GM23338 (cell line): ENCODE measurements around the gene GRM8. TPM values are rescaled to one million over a fixed set of nuclear protein-coding genes. Genes with fewer than 3 reads are reported as not detected.

Source experiments
- ATAC-seq: fragments of 200-7000 bp; cut with Tn5 transposase; 3 replicates; pipeline ENCODE4 v1.9.1; 2020
- DNase-seq: peaks from one replicate; pipeline ENCODE4 v3.0.0-alpha.2; 2015; ENCODE audit warnings: low spot score
- H2AFZ ChIP-seq: fragments of 200-600 bp; sonication (generic); 2 replicates; pipeline ENCODE4 v1.8.0; 2016; ENCODE audit warnings: antibody characterized with exemption, mild to moderate bottlenecking, moderate library complexity
- H3F3A ChIP-seq: fragments of 200-600 bp; sonication (generic); replicated peaks from 2 replicates; pipeline ENCODE4 v1.8.0; 2017; ENCODE audit warnings: antibody characterized with exemption, mixed run types, low read depth
- H3K27ac ChIP-seq: fragments of 200-600 bp; sonication (generic); 2 replicates; pipeline ENCODE4 v1.6.1; 2016; ENCODE audit warnings: low read depth
- H3K27me3 ChIP-seq: fragments of 200-600 bp; sonication (generic); 2 replicates; pipeline ENCODE4 v1.8.0; 2016; ENCODE audit warnings: mild to moderate bottlenecking, mixed run types, moderate library complexity; ENCODE audit not compliant: insufficient read depth
- H3K36me3 ChIP-seq: fragments of 200-600 bp; sonication (generic); 2 replicates; pipeline ENCODE4 v1.8.0; 2016; ENCODE audit warnings: mild to moderate bottlenecking; ENCODE audit not compliant: insufficient read depth
- H3K4me1 ChIP-seq: fragments of 200-600 bp; sonication (generic); 2 replicates; pipeline ENCODE4 v1.8.0; 2016; ENCODE audit warnings: mild to moderate bottlenecking, moderate library complexity; ENCODE audit not compliant: insufficient read depth
- H3K4me2 ChIP-seq: fragments of 200-600 bp; sonication (generic); 2 replicates; pipeline ENCODE4 v1.7.1; 2017; ENCODE audit warnings: mixed run types
- H3K4me3 ChIP-seq: fragments of 200-600 bp; sonication (generic); 2 replicates; pipeline ENCODE4 v1.6.1; 2016; ENCODE audit warnings: mixed run types
- H3K79me2 ChIP-seq: fragments of 200-600 bp; sonication (generic); replicated peaks from 2 replicates; pipeline ENCODE4 v1.8.0; 2017; ENCODE audit warnings: mild to moderate bottlenecking; ENCODE audit not compliant: insufficient read depth
- H3K9me2 ChIP-seq: fragments of 200-600 bp; sonication (generic); 2 replicates; pipeline ENCODE4 v1.8.0; 2017; ENCODE audit not compliant: insufficient read depth
- H4K20me1 ChIP-seq: fragments of 200-600 bp; sonication (generic); replicated peaks from 2 replicates; pipeline ENCODE4 v1.8.0; 2017; ENCODE audit warnings: mild to moderate bottlenecking; ENCODE audit not compliant: insufficient read depth
- H3K27ac Mint-ChIP-seq: 2 replicates; pipeline ENCODE4 v1.8.0; 2020; ENCODE audit warnings: inconsistent platforms, mild to moderate bottlenecking, moderate library complexity, mixed read lengths
- H3K27me3 Mint-ChIP-seq: 3 replicates; pipeline ENCODE4 v1.8.0; 2022; ENCODE audit warnings: low read depth, mild to moderate bottlenecking, moderate library complexity, mixed read lengths, inconsistent platforms; ENCODE audit not compliant: insufficient read depth, poor library complexity
- H3K36me3 Mint-ChIP-seq: 3 replicates; pipeline ENCODE4 v1.8.0; 2021; ENCODE audit warnings: low read depth, mild to moderate bottlenecking, inconsistent platforms, moderate library complexity, mixed read lengths
- H3K4me1 Mint-ChIP-seq: 3 replicates; pipeline ENCODE4 v1.8.0; 2020; ENCODE audit warnings: mild to moderate bottlenecking, inconsistent platforms, mixed read lengths
- H3K4me3 Mint-ChIP-seq: 3 replicates; pipeline ENCODE4 v1.8.0; 2021; ENCODE audit warnings: moderate library complexity, mild to moderate bottlenecking, inconsistent platforms, mixed read lengths
- H3K9me3 Mint-ChIP-seq: 3 replicates; pipeline ENCODE4 v1.8.0; 2020; ENCODE audit warnings: moderate library complexity, mild to moderate bottlenecking, inconsistent platforms, mixed read lengths
- CREB1 ChIP-seq: fragments of 250-450 bp; sonication (Bioruptor Pico); IDR thresholded peaks from 2 replicates; pipeline ENCODE4 v1.5.0; 2020; ENCODE audit warnings: low read depth, mild to moderate bottlenecking, moderate library complexity
- EZH2 ChIP-seq: fragments of 200-600 bp; sonication (generic); IDR thresholded peaks from one replicate; pipeline ENCODE4 v1.8.0; 2017; ENCODE audit warnings: antibody characterized with exemption, mild to moderate bottlenecking, low read depth; ENCODE audit not compliant: unreplicated experiment
- EZH2phosphoT487 ChIP-seq: fragments of 200-600 bp; sonication (generic); IDR thresholded peaks from one replicate; pipeline ENCODE4 v1.8.1; 2018; ENCODE audit warnings: antibody characterized with exemption; ENCODE audit not compliant: unreplicated experiment
- JUNB ChIP-seq: IDR thresholded peaks from one replicate; pipeline ENCODE4 v1.6.1; 2016; ENCODE audit warnings: antibody characterized with exemption; ENCODE audit not compliant: unreplicated experiment
- NANOG ChIP-seq: IDR thresholded peaks from 2 replicates; pipeline ENCODE4 v1.6.1; 2016; ENCODE audit warnings: antibody characterized with exemption, borderline replicate concordance
- POLR2AphosphoS5 ChIP-seq: IDR thresholded peaks from 2 replicates; pipeline ENCODE4 v1.6.1; 2016; ENCODE audit warnings: antibody characterized with exemption, low read depth
- STAT1 ChIP-seq: IDR thresholded peaks from one replicate; pipeline ENCODE4 v1.6.1; 2016; ENCODE audit warnings: antibody characterized with exemption; ENCODE audit not compliant: unreplicated experiment
- ZNF114 ChIP-seq: fragments of 250-450 bp; sonication (Bioruptor Pico); IDR thresholded peaks from 2 replicates; pipeline ENCODE4 v1.5.0; 2020; ENCODE audit warnings: mild to moderate bottlenecking, moderate library complexity
- ZNF331 ChIP-seq: fragments of 250-450 bp; sonication (Bioruptor Pico); IDR thresholded peaks from 2 replicates; pipeline ENCODE4 v1.5.0; 2020; ENCODE audit warnings: low read depth, mild to moderate bottlenecking, moderate library complexity
- polyA plus RNA-seq: library from polyadenylated mRNA; unstranded; fragments of >200 nt; fragmentation: Nextera tagmentation; extraction: Ambion mirVana; gene quantifications from 2 replicates; pipeline ENCODE4 v1.2.1, GENCODE V29; 2016
- total RNA-seq: library from RNA; depleted of rRNA; stranded (reverse); fragments of >200 nt; shearing (Covaris generic); gene quantifications from 2 replicates; pipeline ENCODE4 v1.2.3, GENCODE V29; 2014
- TF ChIP-seq, protein P1 (sequence below): IDR thresholded peaks from one replicate; pipeline ENCODE4 v1.6.1; 2018; ENCODE audit warnings: antibody characterized with exemption; ENCODE audit not compliant: unreplicated experiment
- TF ChIP-seq, protein P2 (sequence below), 2 experiments: fragments of 200-600 bp in 1 of 2; sonication (generic) in 1 of 2; conservative IDR thresholded peaks; 2 replicates each; pipeline versions ENCODE4 v1.5.1 to v1.6.1; 2016 to 2017; ENCODE audit warnings: antibody characterized with exemption in 2 of 2, low read depth in 2 of 2, mild to moderate bottlenecking in 2 of 2, moderate library complexity in 1 of 2
- TF ChIP-seq, protein P3 (sequence below): IDR thresholded peaks from 2 replicates; pipeline ENCODE4 v1.6.1; 2016; ENCODE audit warnings: antibody characterized with exemption
- TF ChIP-seq, protein P4 (sequence below): fragments of 250-450 bp; sonication (Bioruptor Pico); IDR thresholded peaks from 2 replicates; pipeline ENCODE4 v1.5.0; 2020; ENCODE audit warnings: mild to moderate bottlenecking, moderate library complexity

The GRM8 gene
- total and polyA plus RNA-seq, 2 experiments from 2014 or later = 1.9 to 6.6 TPM

DNA sequence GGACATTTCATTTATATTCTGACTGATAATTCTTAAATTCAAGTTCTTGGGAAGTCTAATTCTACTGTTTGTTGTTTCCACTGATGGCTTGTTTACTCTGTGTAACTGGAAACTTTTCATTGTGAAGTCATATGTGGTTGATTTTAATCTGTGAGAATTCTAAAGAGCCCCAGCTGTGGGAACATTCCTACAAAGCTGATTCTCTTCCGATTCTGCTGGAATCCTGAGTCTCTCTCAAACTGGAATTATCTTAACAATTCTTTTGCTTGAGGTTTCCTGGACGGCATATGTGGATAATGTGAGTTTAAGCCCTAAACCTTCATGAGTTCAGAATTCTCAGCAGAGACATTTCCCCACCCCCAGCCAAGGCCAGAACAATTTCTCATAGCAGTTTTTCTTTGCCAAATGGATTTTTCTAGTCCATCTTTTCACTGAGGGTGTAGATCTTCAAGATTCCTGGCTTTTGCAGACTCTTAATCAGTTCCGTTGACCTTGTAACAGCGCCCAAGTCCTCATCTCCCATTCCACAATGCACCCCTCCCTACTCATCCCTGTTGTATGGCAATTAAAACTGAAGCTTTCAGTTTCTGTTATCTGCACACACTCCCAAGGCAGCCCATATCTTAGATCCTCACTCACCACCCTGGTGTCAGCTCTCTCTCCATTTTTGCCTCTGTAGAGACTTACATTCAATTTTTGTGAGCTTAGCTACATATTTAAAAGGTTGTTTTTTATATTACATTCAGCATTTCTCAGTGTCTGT, 37.6 kb downstream of the GRM8 start:
- H3F3A ChIP-seq = no peaks in the 10 kb centered on the region
- H3K4me3 Mint-ChIP-seq = no peak overlapping the region
- H3K9me2 ChIP-seq = no peaks in the 10 kb centered on the region
- H3K36me3 ChIP-seq = no peaks in the 10 kb centered on the region
- no peaks in the 10 kb centered on the region for H3K79me2 ChIP-seq
- H3K27me3 Mint-ChIP-seq = peaks cover 1% of the 10 kb centered on the region
- DNase-seq (peak; percentile 24), ATAC-seq (no peak)
- no peaks in the 10 kb centered on the region; the same call in 2 of the 3 replicates for H3K36me3 Mint-ChIP-seq
- H3K27ac Mint-ChIP-seq = peak overlapping the region; percentile 7; the same call in 1 of the 2 replicates
- H3K9me3 Mint-ChIP-seq = no peaks in the 10 kb centered on the region; the same call in 1 of the 3 replicates
- H3K27me3 ChIP-seq = no peaks in the 10 kb centered on the region
- TF ChIP-seq, protein P1, sequence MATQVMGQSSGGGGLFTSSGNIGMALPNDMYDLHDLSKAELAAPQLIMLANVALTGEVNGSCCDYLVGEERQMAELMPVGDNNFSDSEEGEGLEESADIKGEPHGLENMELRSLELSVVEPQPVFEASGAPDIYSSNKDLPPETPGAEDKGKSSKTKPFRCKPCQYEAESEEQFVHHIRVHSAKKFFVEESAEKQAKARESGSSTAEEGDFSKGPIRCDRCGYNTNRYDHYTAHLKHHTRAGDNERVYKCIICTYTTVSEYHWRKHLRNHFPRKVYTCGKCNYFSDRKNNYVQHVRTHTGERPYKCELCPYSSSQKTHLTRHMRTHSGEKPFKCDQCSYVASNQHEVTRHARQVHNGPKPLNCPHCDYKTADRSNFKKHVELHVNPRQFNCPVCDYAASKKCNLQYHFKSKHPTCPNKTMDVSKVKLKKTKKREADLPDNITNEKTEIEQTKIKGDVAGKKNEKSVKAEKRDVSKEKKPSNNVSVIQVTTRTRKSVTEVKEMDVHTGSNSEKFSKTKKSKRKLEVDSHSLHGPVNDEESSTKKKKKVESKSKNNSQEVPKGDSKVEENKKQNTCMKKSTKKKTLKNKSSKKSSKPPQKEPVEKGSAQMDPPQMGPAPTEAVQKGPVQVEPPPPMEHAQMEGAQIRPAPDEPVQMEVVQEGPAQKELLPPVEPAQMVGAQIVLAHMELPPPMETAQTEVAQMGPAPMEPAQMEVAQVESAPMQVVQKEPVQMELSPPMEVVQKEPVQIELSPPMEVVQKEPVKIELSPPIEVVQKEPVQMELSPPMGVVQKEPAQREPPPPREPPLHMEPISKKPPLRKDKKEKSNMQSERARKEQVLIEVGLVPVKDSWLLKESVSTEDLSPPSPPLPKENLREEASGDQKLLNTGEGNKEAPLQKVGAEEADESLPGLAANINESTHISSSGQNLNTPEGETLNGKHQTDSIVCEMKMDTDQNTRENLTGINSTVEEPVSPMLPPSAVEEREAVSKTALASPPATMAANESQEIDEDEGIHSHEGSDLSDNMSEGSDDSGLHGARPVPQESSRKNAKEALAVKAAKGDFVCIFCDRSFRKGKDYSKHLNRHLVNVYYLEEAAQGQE = no peak
- no peak for TF ChIP-seq NANOG
- no peak for TF ChIP-seq EZH2
- TF ChIP-seq EZH2phosphoT487 = no peak
- TF ChIP-seq ZNF331 (CRISPR knock-in tag) = no peak
- no peak for TF ChIP-seq STAT1
- no peak for TF ChIP-seq JUNB
- TF ChIP-seq, protein P2, sequence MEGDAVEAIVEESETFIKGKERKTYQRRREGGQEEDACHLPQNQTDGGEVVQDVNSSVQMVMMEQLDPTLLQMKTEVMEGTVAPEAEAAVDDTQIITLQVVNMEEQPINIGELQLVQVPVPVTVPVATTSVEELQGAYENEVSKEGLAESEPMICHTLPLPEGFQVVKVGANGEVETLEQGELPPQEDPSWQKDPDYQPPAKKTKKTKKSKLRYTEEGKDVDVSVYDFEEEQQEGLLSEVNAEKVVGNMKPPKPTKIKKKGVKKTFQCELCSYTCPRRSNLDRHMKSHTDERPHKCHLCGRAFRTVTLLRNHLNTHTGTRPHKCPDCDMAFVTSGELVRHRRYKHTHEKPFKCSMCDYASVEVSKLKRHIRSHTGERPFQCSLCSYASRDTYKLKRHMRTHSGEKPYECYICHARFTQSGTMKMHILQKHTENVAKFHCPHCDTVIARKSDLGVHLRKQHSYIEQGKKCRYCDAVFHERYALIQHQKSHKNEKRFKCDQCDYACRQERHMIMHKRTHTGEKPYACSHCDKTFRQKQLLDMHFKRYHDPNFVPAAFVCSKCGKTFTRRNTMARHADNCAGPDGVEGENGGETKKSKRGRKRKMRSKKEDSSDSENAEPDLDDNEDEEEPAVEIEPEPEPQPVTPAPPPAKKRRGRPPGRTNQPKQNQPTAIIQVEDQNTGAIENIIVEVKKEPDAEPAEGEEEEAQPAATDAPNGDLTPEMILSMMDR (conservative IDR thresholded peaks at IDR 0.05; ENCODE audit: low read depth in 2 of 2) = no peak
- TF ChIP-seq, protein P3, sequence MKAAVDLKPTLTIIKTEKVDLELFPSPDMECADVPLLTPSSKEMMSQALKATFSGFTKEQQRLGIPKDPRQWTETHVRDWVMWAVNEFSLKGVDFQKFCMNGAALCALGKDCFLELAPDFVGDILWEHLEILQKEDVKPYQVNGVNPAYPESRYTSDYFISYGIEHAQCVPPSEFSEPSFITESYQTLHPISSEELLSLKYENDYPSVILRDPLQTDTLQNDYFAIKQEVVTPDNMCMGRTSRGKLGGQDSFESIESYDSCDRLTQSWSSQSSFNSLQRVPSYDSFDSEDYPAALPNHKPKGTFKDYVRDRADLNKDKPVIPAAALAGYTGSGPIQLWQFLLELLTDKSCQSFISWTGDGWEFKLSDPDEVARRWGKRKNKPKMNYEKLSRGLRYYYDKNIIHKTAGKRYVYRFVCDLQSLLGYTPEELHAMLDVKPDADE = no peak
- TF ChIP-seq, protein P4, sequence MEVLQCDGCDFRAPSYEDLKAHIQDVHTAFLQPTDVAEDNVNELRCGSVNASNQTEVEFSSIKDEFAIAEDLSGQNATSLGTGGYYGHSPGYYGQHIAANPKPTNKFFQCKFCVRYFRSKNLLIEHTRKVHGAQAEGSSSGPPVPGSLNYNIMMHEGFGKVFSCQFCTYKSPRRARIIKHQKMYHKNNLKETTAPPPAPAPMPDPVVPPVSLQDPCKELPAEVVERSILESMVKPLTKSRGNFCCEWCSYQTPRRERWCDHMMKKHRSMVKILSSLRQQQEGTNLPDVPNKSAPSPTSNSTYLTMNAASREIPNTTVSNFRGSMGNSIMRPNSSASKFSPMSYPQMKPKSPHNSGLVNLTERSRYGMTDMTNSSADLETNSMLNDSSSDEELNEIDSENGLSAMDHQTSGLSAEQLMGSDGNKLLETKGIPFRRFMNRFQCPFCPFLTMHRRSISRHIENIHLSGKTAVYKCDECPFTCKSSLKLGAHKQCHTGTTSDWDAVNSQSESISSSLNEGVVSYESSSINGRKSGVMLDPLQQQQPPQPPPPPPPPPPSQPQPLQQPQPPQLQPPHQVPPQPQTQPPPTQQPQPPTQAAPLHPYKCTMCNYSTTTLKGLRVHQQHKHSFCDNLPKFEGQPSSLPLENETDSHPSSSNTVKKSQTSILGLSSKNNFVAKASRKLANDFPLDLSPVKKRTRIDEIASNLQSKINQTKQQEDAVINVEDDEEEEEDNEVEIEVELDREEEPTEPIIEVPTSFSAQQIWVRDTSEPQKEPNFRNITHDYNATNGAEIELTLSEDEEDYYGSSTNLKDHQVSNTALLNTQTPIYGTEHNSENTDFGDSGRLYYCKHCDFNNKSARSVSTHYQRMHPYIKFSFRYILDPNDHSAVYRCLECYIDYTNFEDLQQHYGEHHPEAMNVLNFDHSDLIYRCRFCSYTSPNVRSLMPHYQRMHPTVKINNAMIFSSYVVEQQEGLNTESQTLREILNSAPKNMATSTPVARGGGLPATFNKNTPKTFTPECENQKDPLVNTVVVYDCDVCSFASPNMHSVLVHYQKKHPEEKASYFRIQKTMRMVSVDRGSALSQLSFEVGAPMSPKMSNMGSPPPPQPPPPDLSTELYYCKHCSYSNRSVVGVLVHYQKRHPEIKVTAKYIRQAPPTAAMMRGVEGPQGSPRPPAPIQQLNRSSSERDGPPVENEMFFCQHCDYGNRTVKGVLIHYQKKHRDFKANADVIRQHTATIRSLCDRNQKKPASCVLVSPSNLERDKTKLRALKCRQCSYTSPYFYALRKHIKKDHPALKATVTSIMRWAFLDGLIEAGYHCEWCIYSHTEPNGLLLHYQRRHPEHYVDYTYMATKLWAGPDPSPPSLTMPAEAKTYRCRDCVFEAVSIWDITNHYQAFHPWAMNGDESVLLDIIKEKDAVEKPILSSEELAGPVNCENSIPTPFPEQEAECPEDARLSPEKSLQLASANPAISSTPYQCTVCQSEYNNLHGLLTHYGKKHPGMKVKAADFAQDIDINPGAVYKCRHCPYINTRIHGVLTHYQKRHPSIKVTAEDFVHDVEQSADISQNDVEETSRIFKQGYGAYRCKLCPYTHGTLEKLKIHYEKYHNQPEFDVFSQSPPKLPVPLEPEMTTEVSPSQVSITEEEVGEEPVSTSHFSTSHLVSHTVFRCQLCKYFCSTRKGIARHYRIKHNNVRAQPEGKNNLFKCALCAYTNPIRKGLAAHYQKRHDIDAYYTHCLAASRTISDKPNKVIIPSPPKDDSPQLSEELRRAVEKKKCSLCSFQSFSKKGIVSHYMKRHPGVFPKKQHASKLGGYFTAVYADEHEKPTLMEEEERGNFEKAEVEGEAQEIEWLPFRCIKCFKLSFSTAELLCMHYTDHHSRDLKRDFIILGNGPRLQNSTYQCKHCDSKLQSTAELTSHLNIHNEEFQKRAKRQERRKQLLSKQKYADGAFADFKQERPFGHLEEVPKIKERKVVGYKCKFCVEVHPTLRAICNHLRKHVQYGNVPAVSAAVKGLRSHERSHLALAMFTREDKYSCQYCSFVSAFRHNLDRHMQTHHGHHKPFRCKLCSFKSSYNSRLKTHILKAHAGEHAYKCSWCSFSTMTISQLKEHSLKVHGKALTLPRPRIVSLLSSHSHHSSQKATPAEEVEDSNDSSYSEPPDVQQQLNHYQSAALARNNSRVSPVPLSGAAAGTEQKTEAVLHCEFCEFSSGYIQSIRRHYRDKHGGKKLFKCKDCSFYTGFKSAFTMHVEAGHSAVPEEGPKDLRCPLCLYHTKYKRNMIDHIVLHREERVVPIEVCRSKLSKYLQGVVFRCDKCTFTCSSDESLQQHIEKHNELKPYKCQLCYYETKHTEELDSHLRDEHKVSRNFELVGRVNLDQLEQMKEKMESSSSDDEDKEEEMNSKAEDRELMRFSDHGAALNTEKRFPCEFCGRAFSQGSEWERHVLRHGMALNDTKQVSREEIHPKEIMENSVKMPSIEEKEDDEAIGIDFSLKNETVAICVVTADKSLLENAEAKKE = no peak
- TF ChIP-seq ZNF114 = no peak
- no peak for TF ChIP-seq CREB1
- no peak for TF ChIP-seq POLR2AphosphoS5
- no peaks in the 10 kb centered on the region for H4K20me1 ChIP-seq
- peaks cover 5% of the 10 kb centered on the region; the same call in 1 of the 2 replicates for H3K4me1 ChIP-seq
- H3K27ac ChIP-seq = no peak overlapping the region
- H3K4me3 ChIP-seq = no peak overlapping the region
- H2AFZ ChIP-seq = no peak overlapping the region
- 0 out of 2 replicates have a peak overlapping the region, but pooled peaks have one; percentile 1 for H3K4me2 ChIP-seq
- peaks cover 14% of the 10 kb centered on the region; the same call in 2 of the 3 replicates for H3K4me1 Mint-ChIP-seq
